NCI-H146 treated with DMSO at 0.1 percent for 48 hours (cell line): ENCODE results near the gene COBLL1.

Source experiments
- DNase-seq: peaks from one replicate; lab custom pipeline; 2025; ENCODE audit not compliant: unreplicated experiment; lab: John Stamatoyannopoulos, UW

Gene COBLL1

GRCh38 chr2:164821338-164821737 is 20.3 kb downstream of the COBLL1 start:
- DNase-seq: no peak

DNA sequence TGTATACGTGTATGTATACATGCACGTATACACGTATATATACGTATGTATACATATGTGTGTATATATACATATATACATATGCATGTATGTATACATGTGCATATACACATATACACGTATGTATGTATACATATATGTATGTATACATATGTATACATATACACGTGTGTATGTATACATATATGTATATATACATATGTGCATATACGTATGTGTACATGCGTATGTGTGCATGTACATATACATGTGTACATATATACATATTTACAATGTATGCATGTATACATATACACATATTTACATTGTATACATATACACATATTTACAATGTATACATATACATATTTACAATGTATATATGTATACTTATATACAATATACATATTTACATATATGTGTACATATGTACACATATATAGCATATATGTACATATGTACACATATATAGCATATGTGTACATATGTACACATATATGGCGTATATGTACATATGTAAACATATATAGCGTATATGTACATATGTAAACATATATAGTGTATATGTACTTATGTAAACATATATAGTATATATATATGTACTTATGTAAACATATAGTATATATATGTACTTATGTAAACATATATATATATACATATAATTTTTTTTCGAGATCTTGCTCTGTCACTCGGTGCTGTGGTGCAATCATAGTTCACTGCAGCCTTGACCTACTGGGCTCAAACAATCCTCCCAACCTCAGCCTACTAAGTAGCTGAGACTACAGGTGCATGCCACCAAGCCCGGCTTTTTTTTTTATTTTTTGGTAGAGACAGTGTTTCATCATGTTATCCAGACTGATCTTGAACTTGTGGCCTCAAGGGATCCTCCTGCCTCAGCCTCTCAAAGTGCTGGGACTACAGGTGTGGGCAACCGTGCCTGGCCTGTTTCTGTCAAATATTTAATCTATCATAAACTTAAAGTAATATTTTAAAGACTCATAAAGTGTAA is 23.2 kb downstream of the COBLL1 start:
- DNase-seq: no peak

GRCh38 chr2:164816900-164817299 is 24.7 kb downstream of the COBLL1 start:
- no peak for DNase-seq

- DNase-seq: no peak
Measured at GRCh38 chr2:164816046-164816445, 25.6 kb downstream of the COBLL1 start.

GRCh38 chr2:164815071-164815793 is 26.4 kb downstream of the COBLL1 start:
- no peak for DNase-seq

GRCh38 chr2:164813535-164813934 is 28.1 kb downstream of the COBLL1 start:
- no peak for DNase-seq

DNA sequence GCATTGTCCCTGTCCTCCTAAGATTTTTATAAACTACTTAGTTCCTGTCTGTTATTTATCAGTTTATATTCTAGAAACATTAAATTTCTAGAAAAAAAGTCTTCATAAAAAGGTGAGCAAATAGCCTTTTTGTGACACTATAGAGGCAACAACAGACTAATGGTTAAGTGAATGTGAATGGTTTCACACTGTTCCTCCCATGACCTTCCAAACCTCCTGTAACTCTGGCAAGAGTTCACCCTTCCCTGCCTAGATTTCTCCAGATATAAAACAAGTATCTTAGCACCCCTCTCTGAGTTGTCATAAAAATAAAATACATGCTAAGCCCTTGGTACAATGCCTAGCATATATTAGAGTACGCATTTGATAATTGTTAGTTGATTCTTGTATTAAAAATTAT is 29.2 kb downstream of the COBLL1 start:
- DNase-seq: no peak

DNA sequence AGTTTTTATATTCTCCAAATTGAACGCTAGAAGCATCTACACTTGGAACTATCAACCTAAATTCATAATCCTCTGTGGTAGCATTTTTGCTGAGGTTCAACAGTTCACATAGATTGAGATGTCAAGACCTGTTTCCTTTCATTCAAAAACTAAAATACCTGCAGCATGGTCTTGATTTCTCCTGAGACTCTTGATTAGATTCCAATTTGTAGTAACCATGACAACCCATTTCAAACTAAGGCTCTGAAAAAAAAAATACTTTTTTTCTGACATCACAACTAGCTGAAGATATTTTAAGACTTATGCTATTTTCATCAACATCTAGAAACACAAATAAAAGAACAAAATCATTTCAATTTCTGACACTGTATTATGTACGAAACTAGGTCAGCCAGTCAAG is 29.8 kb downstream of the COBLL1 start:
- no peak for DNase-seq

- no peak for DNase-seq
Measured at GRCh38 chr2:164810843-164811242, 30.8 kb downstream of the COBLL1 start.

GRCh38 chr2:164808776-164809175 is 32.8 kb downstream of the COBLL1 start:
- no peak for DNase-seq

- no peak for DNase-seq
Measured at GRCh38 chr2:164803776-164804466, 37.7 kb downstream of the COBLL1 start.

GRCh38 chr2:164802095-164802707 is 39.4 kb downstream of the COBLL1 start:
- no peak for DNase-seq

DNA sequence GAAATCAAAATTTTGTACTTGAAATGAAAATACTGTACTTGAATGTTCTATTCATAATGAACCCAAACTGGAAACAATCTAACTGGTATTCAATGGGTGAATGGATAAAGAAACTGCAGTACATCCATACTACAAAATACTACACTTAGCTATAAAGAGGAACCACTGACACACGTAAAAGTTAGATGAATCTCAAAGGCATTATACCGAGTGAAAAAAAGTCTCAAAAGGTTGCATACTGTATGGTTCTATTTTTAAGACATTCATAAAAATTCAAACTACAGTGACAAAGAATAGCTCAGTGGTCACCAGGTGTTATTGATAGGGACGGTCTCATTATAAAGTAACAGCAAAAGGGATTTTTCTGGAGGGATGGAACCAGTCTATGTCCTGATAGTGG is 41.1 kb downstream of the COBLL1 start:
- no peak for DNase-seq

- DNase-seq: no peak
Measured at GRCh38 chr2:164797627-164798026, 44.0 kb downstream of the COBLL1 start.

DNA sequence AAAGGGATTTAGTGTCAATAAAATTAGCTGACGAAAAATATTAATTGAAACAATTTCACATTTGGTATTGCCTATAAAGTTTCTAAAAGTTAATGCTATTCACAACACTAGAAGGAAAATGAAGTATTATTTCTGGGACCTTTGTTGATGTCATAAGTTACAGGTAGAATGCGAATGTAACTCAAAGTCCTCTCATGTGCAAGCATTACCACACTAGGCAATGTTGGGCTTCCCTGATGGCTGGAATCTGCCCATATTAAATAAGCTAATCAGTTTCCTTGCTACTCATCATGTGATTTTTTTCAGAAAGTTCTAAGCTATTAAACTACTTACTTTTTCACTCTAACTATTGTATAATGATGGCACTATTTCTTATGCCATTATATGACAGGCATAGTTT is 44.6 kb downstream of the COBLL1 start:
- no peak for DNase-seq

- no peak for DNase-seq
Measured at GRCh38 chr2:164794432-164795231, 47.0 kb downstream of the COBLL1 start.

DNA sequence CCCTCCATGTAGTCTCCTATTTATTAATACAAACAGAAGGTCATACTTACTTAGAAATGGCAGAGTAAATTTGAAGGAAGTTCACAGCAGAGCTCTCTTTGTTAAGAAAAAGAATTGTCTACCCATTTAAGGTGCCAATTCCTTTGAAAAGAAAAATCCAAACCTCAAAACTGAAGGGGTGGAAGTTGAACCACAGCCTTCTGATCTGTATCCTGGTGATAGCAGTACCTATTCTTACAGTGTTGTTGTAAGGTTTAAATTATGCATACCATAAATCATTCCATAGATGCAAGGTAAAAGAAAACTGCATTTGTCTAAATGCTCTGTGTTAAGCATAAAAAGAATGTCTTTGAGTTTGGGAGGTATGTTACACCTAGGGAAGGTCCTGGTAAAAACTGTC is 47.6 kb downstream of the COBLL1 start:
- DNase-seq: no peak

GRCh38 chr2:164793529-164793928 is 48.1 kb downstream of the COBLL1 start:
- no peak for DNase-seq

DNA sequence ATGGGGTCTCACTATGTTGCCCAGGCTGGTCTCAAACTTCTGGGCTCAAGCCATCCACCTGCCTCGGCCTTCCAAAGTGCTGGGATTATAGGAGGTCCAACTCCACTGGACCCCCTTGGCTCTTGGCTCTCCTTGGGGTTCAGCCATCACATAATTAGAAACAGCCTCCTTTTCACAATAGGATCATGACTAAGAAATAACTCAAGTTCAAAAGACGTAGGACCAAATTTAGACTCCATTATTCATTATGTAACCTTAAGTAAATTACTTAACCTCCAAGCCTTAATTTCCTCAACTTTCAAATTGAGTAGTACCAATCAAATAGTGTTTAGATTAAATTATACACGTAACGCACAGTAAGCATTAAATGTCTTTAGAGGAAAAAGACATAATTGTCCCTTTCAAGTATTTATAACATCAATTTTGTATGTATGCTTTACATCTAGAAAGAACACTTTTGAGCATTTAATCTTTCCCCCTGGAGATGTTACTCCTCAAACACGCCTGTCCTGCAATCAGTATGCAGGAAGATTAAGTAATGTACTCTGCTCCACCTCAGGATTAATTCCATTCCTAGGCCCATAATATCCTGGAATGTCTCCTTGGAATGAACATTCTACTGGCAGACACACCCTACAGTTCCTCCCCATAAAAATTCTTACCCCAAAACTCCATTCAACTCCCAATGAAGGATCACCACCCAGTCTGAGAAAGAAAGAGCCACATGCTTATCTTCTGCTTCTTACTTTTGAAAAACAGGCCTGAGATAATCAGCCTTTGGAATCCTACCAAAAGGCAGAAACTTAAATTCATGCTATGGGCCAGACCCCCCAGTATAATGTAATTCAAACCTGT is 49.1 kb downstream of the COBLL1 start:
- DNase-seq: no peak
